K562 (cell line): ENCODE data around the gene DZIP1. TPM values are rescaled to one million over a fixed set of nuclear protein-coding genes. Genes with fewer than 3 reads are reported as not detected.

ENCODE experiments used
- ATAC-seq: fragments of 200-7000 bp; cut with Tn5 transposase; 3 replicates; pipeline ENCODE4 v1.9.1; 2020; ENCODE audit warnings: moderate library complexity
- BruUV-seq: library from RNA; stranded (reverse); fragments of 400-500 nt; replicated peaks from 2 replicates; lab custom pipeline; 2021; lab: Mats Ljungman, UMichigan
- CTCF ChIA-PET: fragments of 300-600 bp; formaldehyde crosslinking; extraction: SDS; loops from one replicate; lab custom pipeline; 2021; ENCODE audit warnings: low intra/inter-chr PET ratio; lab: Yijun Ruan, JAX
- POLR2A ChIA-PET: fragments of 300-600, 350-650 bp; sonication (Branson Sonifier 250); formaldehyde crosslinking; extraction: SDS; loops from one replicate; lab custom pipeline; 2021; ENCODE audit warnings: antibody characterized with exemption, inconsistent platforms; lab: Yijun Ruan, JAX
- DNase-seq, 4 experiments: peaks; one replicate each; pipeline versions ENCODE4 v3.0.0 to v3.0.0-alpha.2; 2011 to 2018; ENCODE audit warnings: low spot score in 3 of 4, mixed read lengths in 3 of 4; ENCODE audit errors: extremely low read depth in 1 of 4
- FAIRE-seq: peaks from 2 replicates; lab custom pipeline; 2011; peaks lifted over from hg19 to GRCh38; lab: Jason Lieb, UNC
- H2AFZ ChIP-seq: 2 replicates; pipeline ENCODE4 v1.6.0; 2011; ENCODE audit warnings: low read depth, low read length, control low read depth, inconsistent platforms
- H3K27ac ChIP-seq: fragments of 200-600 bp; 3 replicates; pipeline ENCODE4 v1.8.0; 2011; ENCODE audit warnings: low read depth, mild to moderate bottlenecking, control low read depth, inconsistent platforms, low read length, moderate library complexity, mixed read lengths; ENCODE audit errors: extremely low read depth
- H3K27me3 ChIP-seq, 2 experiments: fragments of 300-600 bp in 1 of 2; 2 replicates in 1 of 2; 3 replicates in 1 of 2; pipeline versions ENCODE4 v1.6.0 to v1.8.0; 2011; ENCODE audit warnings: inconsistent platforms in 2 of 2, low read length in 2 of 2, mild to moderate bottlenecking in 1 of 2, mixed read lengths in 1 of 2, moderate library complexity in 1 of 2; ENCODE audit not compliant: control insufficient read depth in 2 of 2, insufficient read depth in 2 of 2
- H3K36me3 ChIP-seq: fragments of 300-600 bp; 3 replicates; pipeline ENCODE4 v1.8.0; 2011; ENCODE audit warnings: mild to moderate bottlenecking, low read length, inconsistent platforms; ENCODE audit not compliant: control insufficient read depth, insufficient read depth
- H3K4me1 ChIP-seq, 2 experiments: fragments of 200-600 bp in 1 of 2; replicated peaks in 1 of 2; 2 replicates in 1 of 2; 3 replicates in 1 of 2; pipeline versions ENCODE4 v1.5.1 to v1.8.0; 2011; ENCODE audit warnings: inconsistent platforms in 2 of 2, low read length in 2 of 2, mild to moderate bottlenecking in 1 of 2, mixed read lengths in 1 of 2, moderate library complexity in 1 of 2; ENCODE audit not compliant: control insufficient read depth in 2 of 2, insufficient read depth in 2 of 2
- H3K4me2 ChIP-seq: 2 replicates; pipeline ENCODE4 v1.6.1; 2011; ENCODE audit warnings: low read length, control low read depth, inconsistent platforms, mixed read lengths; ENCODE audit not compliant: insufficient read depth
- H3K4me3 ChIP-seq: fragments of 200-600 bp; sonication (generic), shearing (Covaris generic); 2 replicates; pipeline ENCODE4 v1.5.1; 2016; ENCODE audit warnings: control low read depth, inconsistent platforms
- H3K79me2 ChIP-seq: fragments of 200-600 bp; 3 replicates; pipeline ENCODE4 v1.8.0; 2011; ENCODE audit warnings: low read length, inconsistent platforms; ENCODE audit not compliant: control insufficient read depth, insufficient read depth
- H3K9ac ChIP-seq, 2 experiments: 2 replicates each; pipeline versions ENCODE4 v1.6.0 to v1.6.1; 2011; ENCODE audit warnings: low read depth in 2 of 2, low read length in 2 of 2, control low read depth in 1 of 2, inconsistent platforms in 1 of 2, mild to moderate bottlenecking in 1 of 2, mixed read lengths in 1 of 2; ENCODE audit not compliant: insufficient read depth in 1 of 2
- H3K9me1 ChIP-seq: one replicate; pipeline ENCODE4 v1.6.0; 2011; ENCODE audit warnings: inconsistent platforms, mild to moderate bottlenecking, low read length, moderate library complexity; ENCODE audit not compliant: control insufficient read depth, insufficient read depth
- H3K9me3 ChIP-seq: replicated peaks from 2 replicates; pipeline ENCODE4 v1.5.1; 2011; ENCODE audit warnings: low read depth, low read length, inconsistent platforms; ENCODE audit not compliant: control insufficient read depth, insufficient read depth
- H4K20me1 ChIP-seq: replicated peaks from 2 replicates; pipeline ENCODE4 v1.6.1; 2011; ENCODE audit warnings: low read length, inconsistent platforms, mixed read lengths; ENCODE audit not compliant: control insufficient read depth, insufficient read depth
- CCNT2 ChIP-seq: IDR thresholded peaks from 2 replicates; pipeline ENCODE4 v1.6.1; 2011; ENCODE audit warnings: borderline replicate concordance, low read depth, mild to moderate bottlenecking, moderate library complexity, mixed read lengths, low read length; ENCODE audit not compliant: insufficient read length; ENCODE audit errors: extremely low read depth
- CEBPZ ChIP-seq: fragments of 150-350 bp; IDR thresholded peaks from 2 replicates; pipeline ENCODE4 v1.6.1; 2014; ENCODE audit warnings: low read depth, mild to moderate bottlenecking, low read length, borderline replicate concordance
- CHD1 ChIP-seq: fragments of 200-600 bp; sonication (generic); IDR thresholded peaks from one replicate; pipeline ENCODE4 v1.6.1; 2012; ENCODE audit warnings: mild to moderate bottlenecking, moderate library complexity, low read length, inconsistent platforms
- EP400 ChIP-seq: fragments of 450-650 bp; IDR thresholded peaks from 2 replicates; pipeline ENCODE4 v1.6.1; 2017; ENCODE audit warnings: antibody characterized with exemption, mild to moderate bottlenecking, moderate library complexity
- MEIS2 ChIP-seq: fragments of 450-650 bp; IDR thresholded peaks from 2 replicates; pipeline ENCODE4 v1.6.1; 2014; ENCODE audit warnings: mild to moderate bottlenecking; ENCODE audit not compliant: partially characterized antibody
- PBX2 ChIP-seq, 2 experiments: IDR thresholded peaks in 1 of 2; conservative IDR thresholded peaks in 1 of 2; 2 replicates each; pipeline ENCODE4 v1.6.1; 2016; ENCODE audit warnings: low read depth in 2 of 2, mild to moderate bottlenecking in 1 of 2, missing compliant biosample characterization in 1 of 2, missing genetic modification characterization in 1 of 2, moderate library complexity in 1 of 2
- POLR2A ChIP-seq: fragments of 450-650 bp; conservative IDR thresholded peaks from 2 replicates; pipeline ENCODE4 v1.6.1; 2016
- ZBTB9 ChIP-seq: fragments of 450-650 bp; formaldehyde crosslinking; IDR thresholded peaks from 2 replicates; pipeline ENCODE4 v1.4.0; 2020; ENCODE audit warnings: mild to moderate bottlenecking, moderate library complexity
- WGBS: fragments of 100-300 bp; shearing (Covaris generic); methylation state at CpG from one replicate; pipeline ENCODE4 v1.1.6; 2016; ENCODE audit warnings: low coverage, mixed read lengths; ENCODE audit not compliant: insufficient coverage; ENCODE audit errors: missing lambda C conversion rate; 5-methylcytosine and 5-hydroxymethylcytosine counted together
- in situ Hi-C: fragments of 300-500 bp; cut with MboI; formaldehyde crosslinking; loops from 4 replicates; pipeline ENCODE4 v1.15.0; 2018; ENCODE audit warnings: inconsistent platforms, mixed read lengths
- intact Hi-C: fragments of 100-400 bp; cut with micrococcal nuclease; formaldehyde crosslinking; loops from 2 replicates; pipeline ENCODE4 v1.14.2; 2022
- polyA plus RNA-seq, 8 experiments: library from polyadenylated mRNA; depleted of rRNA in 4 of 8; stranded (reverse) in 5 of 8; unstranded in 3 of 8; fragments of >200 nt; fragmentation: Nextera tagmentation in 2 of 8; fragmentation: Illumina TruSeq in 1 of 8; extraction: Ambion mirVana in 2 of 8; extraction: Trizol in 1 of 8; gene quantifications; 2 replicates each; pipeline versions ENCODE4 v1.2.1 to v1.2.3, GENCODE V29; 2011 to 2014; ENCODE audit warnings: inconsistent platforms in 1 of 8, missing spikeins in 1 of 8
- total RNA-seq, 7 experiments: library from RNA; depleted of rRNA in 6 of 7; stranded (reverse); fragments of >200 nt in 6 of 7; fragmentation: Illumina TruSeq in 2 of 7; extraction: Trizol in 2 of 7; gene quantifications; 2 replicates each; pipeline versions ENCODE4 v1.2.1 to v1.2.3, GENCODE V29; 2011 to 2021; ENCODE audit warnings: low replicate concordance in 1 of 7

DZIP1 gene
- total and polyA plus RNA-seq, 9 of the 15 experiments (the other 6 are each of a cell fraction or from before 2014, with no cell fraction given), result 0.07 TPM; not detected in 8

GRCh38 chr13:95608640-95609323 is 35.7 kb downstream of the DZIP1 start:
- no peak for FAIRE-seq
- TF ChIP-seq PBX2 (CRISPR knock-in tag; IDR thresholded peaks at IDR 0.05; ENCODE audit: low read depth) (no peak), PBX2 (tag; conservative IDR thresholded peaks at IDR 0.05; ENCODE audit: low read depth) (peak; percentile 59), CHD1 (no peak), CCNT2 (no peak), EP400 (no peak), MEIS2 (peak; percentile 70), CEBPZ (no peak), ZBTB9 (CRISPR knock-in tag) (no peak), POLR2A (no peak)

More at GRCh38 chr13:95608640-95609323, 35.7 kb downstream of the DZIP1 start:
- no peak for DNase-seq
- H3K36me3 ChIP-seq, result no peaks in the 10 kb centered on the region
- intact Hi-C loops, result no loop called here
- H3K27me3 ChIP-seq, result peaks cover 5 to 7% of the 10 kb centered on the region in 2 experiments; a peak in 3 of 5 replicates
- H2AFZ ChIP-seq, result no peak overlapping the region
- no peaks in the 10 kb centered on the region for H3K9me1 ChIP-seq
- H3K4me1 ChIP-seq, result no peaks in the 10 kb centered on the region
- no peak overlapping the region for H3K4me3 ChIP-seq
- H3K79me2 ChIP-seq, result no peaks in the 10 kb centered on the region
- no peak for ATAC-seq
- BruUV-seq, result no TSS peak
- no peak overlapping the region for H3K4me2 ChIP-seq
- POLR2A ChIA-PET, result interaction anchor here (0.7 kb wide), 1 partner anchor 70 kb away, joined by 5 read pairs; no protein-coding TSS in a partner anchor
- no peaks in the 10 kb centered on the region for H3K9me3 ChIP-seq
- in situ Hi-C loops, result no loop called here
- no peak overlapping the region for H3K9ac ChIP-seq
- H4K20me1 ChIP-seq, result no peaks in the 10 kb centered on the region
- WGBS, result 4% methylated on average over 6 of the region's 6 CpGs
- no peak overlapping the region for H3K27ac ChIP-seq
- CTCF ChIA-PET, result no interaction called here
